GM21717 (cell line): ENCODE measurements around the gene GLYATL1B.
A peak's percentile ranks its signal among the peaks of the same experiment; 100 is the strongest.
"Not testable (repeated sequence)": the region's sequence is repeated elsewhere in the genome, so short reads cannot be mapped to it uniquely, and the experiment has no call there.

Experiments used
- ATAC-seq: cut with Tn5 transposase; IDR thresholded peaks from one replicate; pipeline ENCODE4 v1.9.1; 2021; ENCODE audit warnings: mild to moderate bottlenecking, moderate library complexity; ENCODE audit not compliant: unreplicated experiment

GLYATL1B gene

GRCh38 chr11:59095225-59095624 lies 9.1 kb downstream of the GLYATL1B start:
- ATAC-seq: peak; percentile 76

GRCh38 chr11:59095972-59096575 lies 10.0 kb downstream of the GLYATL1B start:
- not testable (repeated sequence) for ATAC-seq

GRCh38 chr11:59097113-59097708 lies 11.1 kb downstream of the GLYATL1B start:
- peak; percentile 38 for ATAC-seq

GRCh38 chr11:59097938-59098337 lies 11.8 kb downstream of the GLYATL1B start:
- not testable (repeated sequence) for ATAC-seq

- ATAC-seq: peak; percentile 65
Measured at GRCh38 chr11:59102259-59102765, 16.2 kb downstream of the GLYATL1B start.

- peak; percentile 66 for ATAC-seq
Measured at GRCh38 chr11:59106363-59107336, 20.5 kb downstream of the GLYATL1B start, which contains the start of gene FAM111B. TSS of gene FAM111B (plus strand) at chr11:59107237. CDS start at chr11:59109626, 2,389 bp downstream.

- peak; percentile 40 for ATAC-seq
Measured at GRCh38 chr11:59107721-59108120, 21.6 kb downstream of the GLYATL1B start.

GRCh38 chr11:59112494-59112893 lies 26.4 kb downstream of the GLYATL1B start:
- ATAC-seq: no peak

- ATAC-seq: no peak
Measured at GRCh38 chr11:59114344-59114743, 28.2 kb downstream of the GLYATL1B start.

GRCh38 chr11:59115553-59115952 lies 29.4 kb downstream of the GLYATL1B start:
- ATAC-seq: no peak

- no peak for ATAC-seq
Measured at GRCh38 chr11:59117774-59118173, 31.7 kb downstream of the GLYATL1B start.

- ATAC-seq: no peak
Measured at GRCh38 chr11:59119826-59120225, 33.7 kb downstream of the GLYATL1B start.

GRCh38 chr11:59135648-59136461 lies 49.7 kb downstream of the GLYATL1B start:
- peak; percentile 98 for ATAC-seq

- not testable (repeated sequence) for ATAC-seq
Measured at GRCh38 chr11:59136551-59136950, 50.4 kb downstream of the GLYATL1B start.

GRCh38 chr11:59137190-59137589 lies 51.1 kb downstream of the GLYATL1B start:
- no peak for ATAC-seq

GRCh38 chr11:59138643-59139042 lies 52.5 kb downstream of the GLYATL1B start:
- no peak for ATAC-seq

- no peak for ATAC-seq
Measured at GRCh38 chr11:59141191-59141590, 55.1 kb downstream of the GLYATL1B start.

- ATAC-seq: no peak
Measured at GRCh38 chr11:59141673-59142460, 55.8 kb downstream of the GLYATL1B start.
